Activated CD8-positive, alpha-beta memory T cell treated with anti-CD3 and anti-CD28 coated beads for 36 hours (primary cell): ENCODE results near the gene DNAJA2. TPM values are rescaled to one million over a fixed set of nuclear protein-coding genes. Genes with fewer than 3 reads are reported as not detected.
"Not testable (repeated sequence)": the region's sequence is repeated elsewhere in the genome, so short reads cannot be mapped to it uniquely, and the experiment has no call there.

Experiments
- CTCF ChIA-PET: fragments of 350-600 bp; sonication (Branson Sonifier 250); formaldehyde crosslinking; loops from one replicate; lab custom pipeline; 2021; ENCODE audit warnings: antibody characterized with exemption; lab: Charles Lee
- POLR2A ChIA-PET: fragments of 350-600 bp; sonication (Branson Sonifier 250); formaldehyde crosslinking; loops from one replicate; lab custom pipeline; 2021; ENCODE audit warnings: antibody characterized with exemption; lab: Charles Lee
- total RNA-seq, 2 experiments: library from RNA; stranded (reverse); gene quantifications; one replicate each; pipeline ENCODE4 v1.2.3, GENCODE V29; 2021

The DNAJA2 gene
- total RNA-seq = 10 to 100 TPM; 84.7 to 88.1 TPM

GRCh38 chr16:46973207-46973995, at the start of gene DNAJA2:
Gene DNAJA2, minus strand, starts transcription at chr16:46973674. Its CDS starts 102 bp downstream, at chr16:46973572.
- CTCF ChIA-PET = interaction anchor here (0.7 to 2.0 kb wide), 9 partner anchors 10 to 488 kb away, joined by 3 to 5 read pairs (median 3); partner anchors contain the start of genes ITFG1, NETO2 and PHKB

GRCh38 chr16:47019568-47019967, 46.1 kb upstream of the DNAJA2 start:
- CTCF ChIA-PET = interaction anchor here (0.7 to 1.2 kb wide), 3 partner anchors 18 to 593 kb away, joined by 3 to 4 read pairs (median 3); no protein-coding TSS in a partner anchor
- POLR2A ChIA-PET = no interaction called here

More at GRCh38 chr16:46973207-46973995, at the start of gene DNAJA2:
- POLR2A ChIA-PET = interaction anchor here (0.6 to 1.9 kb wide), 6 partner anchors 11 to 488 kb away, joined by 3 to 7 read pairs (median 4); partner anchors contain the start of genes C16orf87, ITFG1, NETO2 and PHKB

GRCh38 chr16:47018223-47018891, 44.9 kb upstream of the DNAJA2 start:
- POLR2A ChIA-PET = interaction anchor here (0.7 kb wide), 1 partner anchor 57 kb away, joined by 3 read pairs; no protein-coding TSS in a partner anchor
- CTCF ChIA-PET = interaction anchor here (0.6 to 1.2 kb wide), 5 partner anchors 44 to 1138 kb away, joined by 3 to 4 read pairs (median 3); no protein-coding TSS in a partner anchor

- ChIA-PET POLR2A (no interaction called here), CTCF (interaction anchor here (1.0 kb wide), 1 partner anchor 1139 kb away, joined by 3 read pairs; no protein-coding TSS in a partner anchor)
Measured at GRCh38 chr16:47017636-47018035, 44.2 kb upstream of the DNAJA2 start.

GRCh38 chr16:47016700-47017133, 43.2 kb upstream of the DNAJA2 start:
- ChIA-PET POLR2A (no interaction called here), CTCF (no interaction called here)

GRCh38 chr16:47013910-47014309, 40.4 kb upstream of the DNAJA2 start:
- ChIA-PET CTCF (no interaction called here), POLR2A (no interaction called here)

GRCh38 chr16:47013172-47013571, 39.7 kb upstream of the DNAJA2 start:
- ChIA-PET POLR2A (no interaction called here), CTCF (no interaction called here)

GRCh38 chr16:47010812-47011211, 37.3 kb upstream of the DNAJA2 start:
- POLR2A ChIA-PET, CTCF ChIA-PET: not testable (repeated sequence)

- ChIA-PET CTCF (no interaction called here), POLR2A (no interaction called here)
Measured at GRCh38 chr16:47008612-47009011, 35.1 kb upstream of the DNAJA2 start.

- ChIA-PET POLR2A (interaction anchor here (0.6 kb wide), 1 partner anchor 16 kb away, joined by 3 read pairs; no protein-coding TSS in a partner anchor), CTCF (interaction anchor here (0.6 kb wide), 1 partner anchor 586 kb away, joined by 3 read pairs; no protein-coding TSS in a partner anchor)
Measured at GRCh38 chr16:47008174-47008573, 34.7 kb upstream of the DNAJA2 start.

- ChIA-PET POLR2A (no interaction called here), CTCF (no interaction called here)
Measured at GRCh38 chr16:47004652-47005051, 31.2 kb upstream of the DNAJA2 start.

- POLR2A ChIA-PET, CTCF ChIA-PET: not testable (repeated sequence)
Measured at GRCh38 chr16:47000066-47000465, 26.6 kb upstream of the DNAJA2 start.

- ChIA-PET POLR2A (no interaction called here), CTCF (no interaction called here)
Measured at GRCh38 chr16:46997844-46998243, 24.4 kb upstream of the DNAJA2 start.

- POLR2A ChIA-PET = no interaction called here
- CTCF ChIA-PET = no interaction called here
Measured at GRCh38 chr16:46996952-46997458, 23.5 kb upstream of the DNAJA2 start.

GRCh38 chr16:46996391-46996790, 22.9 kb upstream of the DNAJA2 start:
- ChIA-PET CTCF (no interaction called here), POLR2A (no interaction called here)

- ChIA-PET POLR2A (interaction anchor here (0.5 kb wide), 1 partner anchor 16 kb away, joined by 3 read pairs; no protein-coding TSS in a partner anchor), CTCF (no interaction called here)
Measured at GRCh38 chr16:46991729-46992704, 18.5 kb upstream of the DNAJA2 start.

- ChIA-PET POLR2A (no interaction called here), CTCF (interaction anchor here (0.6 kb wide), 1 partner anchor 12 kb away, joined by 3 read pairs; no protein-coding TSS in a partner anchor)
Measured at GRCh38 chr16:46986896-46987295, 13.4 kb upstream of the DNAJA2 start.

- POLR2A ChIA-PET = no interaction called here
Measured at GRCh38 chr16:46986438-46986837, 13.0 kb upstream of the DNAJA2 start.

More at GRCh38 chr16:46986438-46986837, 13.0 kb upstream of the DNAJA2 start:
- CTCF ChIA-PET = interaction anchor here (0.6 kb wide), 1 partner anchor 11 kb away, joined by 3 read pairs; no protein-coding TSS in a partner anchor
